H4 (cell line): ENCODE measurements around the gene CNR2. TPM values are rescaled to one million over a fixed set of nuclear protein-coding genes. Genes with fewer than 3 reads are reported as not detected.
"Not testable (repeated sequence)": the region's sequence is repeated elsewhere in the genome, so short reads cannot be mapped to it uniquely, and the experiment has no call there.

ENCODE experiments used
- DNase-seq: peaks from one replicate; pipeline ENCODE4 v3.0.0-alpha.2; 2015; ENCODE audit warnings: low spot score
- total RNA-seq: library from RNA; depleted of rRNA; stranded (reverse); fragments of >200 nt; shearing (Covaris generic); gene quantifications from 2 replicates; pipeline ENCODE4 v1.2.3, GENCODE V29; 2014; rRNA removed

The CNR2 gene
- total RNA-seq = not detected in 2 replicates

DNA sequence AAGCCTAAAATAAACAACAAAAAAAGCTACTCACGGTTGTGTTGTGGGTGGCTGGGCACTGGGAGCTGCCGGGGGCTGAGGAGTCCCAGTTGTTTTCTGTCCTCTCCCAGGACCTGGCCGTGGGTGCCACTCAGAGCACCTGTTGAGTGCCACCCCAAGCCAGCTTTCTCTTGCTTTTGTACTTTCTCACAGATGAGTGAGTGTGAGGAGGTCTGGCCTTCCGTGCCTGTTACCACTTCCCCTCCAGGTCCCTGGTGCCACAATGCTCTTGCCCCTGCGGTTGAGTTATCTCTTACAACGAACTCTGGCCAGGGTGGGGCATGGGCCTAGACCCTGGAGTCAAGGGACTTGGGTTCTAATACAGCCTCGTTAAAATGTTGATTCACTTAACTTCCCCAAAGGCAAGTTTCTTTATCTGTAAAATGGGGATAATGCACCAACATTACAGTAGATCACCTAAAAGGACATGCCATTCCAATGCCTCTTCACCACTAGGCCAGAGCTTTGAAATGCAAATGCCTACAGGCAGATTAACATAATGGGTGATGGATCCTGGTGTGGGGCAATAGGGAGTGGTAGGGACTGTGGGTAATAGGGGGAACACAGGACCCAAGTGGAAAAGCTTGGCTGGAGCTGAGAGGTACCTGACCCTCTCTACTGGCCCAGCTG lies at the start of gene CNR2:
Gene CNR2, minus strand, starts transcription at position 151 of the 669 bp plus-strand sequence. CDS start 37,745 bp downstream, outside the sequence.
- no peak for DNase-seq

DNA sequence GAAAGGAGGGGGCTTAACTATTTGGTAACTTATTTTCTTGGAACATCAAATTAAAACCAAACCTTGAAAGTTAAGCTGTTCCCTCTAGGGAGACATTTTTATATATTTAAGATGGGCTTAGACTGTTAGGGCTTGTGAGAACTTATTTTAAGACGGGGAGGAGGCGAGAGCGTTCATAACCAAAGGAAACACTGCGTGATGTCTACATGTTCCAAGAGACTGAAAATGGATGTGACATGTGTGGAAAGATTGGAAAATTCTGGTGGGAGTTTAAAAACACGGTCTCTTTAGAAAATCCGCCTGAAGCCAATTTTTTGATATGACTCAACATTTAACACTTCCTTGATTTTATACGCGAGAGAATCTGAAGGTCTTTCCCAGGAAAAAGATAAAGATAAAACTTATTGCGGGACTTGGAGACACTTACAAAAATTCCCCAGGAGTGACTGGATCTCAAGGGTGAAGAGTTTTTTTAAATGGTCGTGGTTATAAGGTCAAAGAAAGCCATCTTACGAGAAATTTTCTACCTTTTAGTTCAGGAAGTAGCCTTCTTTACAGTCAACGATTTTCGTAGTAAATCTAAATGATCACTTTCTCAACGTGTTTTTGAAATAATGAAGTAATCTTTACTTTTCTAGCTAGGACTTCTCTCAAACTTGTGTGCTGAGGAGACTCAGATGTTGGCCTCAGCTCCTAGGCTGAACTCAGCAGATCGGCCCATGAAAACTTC lies 47.3 kb upstream of the CNR2 start:
- DNase-seq = no peak

DNA sequence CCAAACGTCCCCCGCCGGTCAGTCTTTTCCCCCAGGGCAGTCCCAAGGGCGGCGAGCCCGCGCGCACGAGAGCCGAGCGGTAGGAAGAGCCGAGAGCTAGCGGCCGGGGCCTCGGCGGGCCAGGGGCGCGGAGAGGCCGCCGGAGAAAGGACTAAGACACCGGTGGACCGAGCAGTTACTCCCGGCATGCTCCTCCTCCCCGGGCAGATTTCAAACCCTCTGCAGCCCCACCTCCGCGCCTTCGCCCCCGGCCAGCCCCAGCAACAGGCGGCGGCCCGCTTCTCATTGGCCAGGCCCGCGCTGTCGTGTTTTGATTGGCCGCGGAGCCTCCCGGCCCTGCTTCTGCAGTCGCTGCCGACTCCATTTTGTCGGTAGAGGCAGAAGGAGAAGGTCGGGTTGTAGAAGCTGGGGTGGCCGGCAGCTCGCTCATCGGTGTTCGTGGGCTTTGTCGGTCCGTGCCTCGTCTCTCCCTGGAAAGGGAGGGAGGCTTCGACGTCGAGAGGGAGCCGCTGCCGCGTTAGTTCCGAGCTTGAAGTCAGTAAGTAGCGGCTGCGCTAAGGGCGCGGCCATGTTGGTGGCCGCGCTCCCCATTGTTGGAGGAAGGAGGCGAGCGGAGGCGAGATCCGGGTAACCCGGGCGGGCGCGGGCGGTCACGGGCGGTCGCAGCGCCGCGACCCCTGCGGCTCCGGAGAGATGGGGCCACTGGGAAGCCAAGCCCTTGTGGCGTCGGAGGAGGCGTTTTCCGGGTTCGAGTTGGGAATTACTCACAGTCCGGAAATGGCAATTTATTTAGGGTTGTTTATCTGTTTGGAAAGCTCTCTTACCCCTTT lies 46.5 kb upstream of the CNR2 start, which contains the start of gene PNRC2:
Gene PNRC2, plus strand, starts transcription at position 368 of the 830 bp plus-strand sequence. CDS start 1,630 bp downstream, outside the sequence.
- DNase-seq = peak; percentile 93

DNA sequence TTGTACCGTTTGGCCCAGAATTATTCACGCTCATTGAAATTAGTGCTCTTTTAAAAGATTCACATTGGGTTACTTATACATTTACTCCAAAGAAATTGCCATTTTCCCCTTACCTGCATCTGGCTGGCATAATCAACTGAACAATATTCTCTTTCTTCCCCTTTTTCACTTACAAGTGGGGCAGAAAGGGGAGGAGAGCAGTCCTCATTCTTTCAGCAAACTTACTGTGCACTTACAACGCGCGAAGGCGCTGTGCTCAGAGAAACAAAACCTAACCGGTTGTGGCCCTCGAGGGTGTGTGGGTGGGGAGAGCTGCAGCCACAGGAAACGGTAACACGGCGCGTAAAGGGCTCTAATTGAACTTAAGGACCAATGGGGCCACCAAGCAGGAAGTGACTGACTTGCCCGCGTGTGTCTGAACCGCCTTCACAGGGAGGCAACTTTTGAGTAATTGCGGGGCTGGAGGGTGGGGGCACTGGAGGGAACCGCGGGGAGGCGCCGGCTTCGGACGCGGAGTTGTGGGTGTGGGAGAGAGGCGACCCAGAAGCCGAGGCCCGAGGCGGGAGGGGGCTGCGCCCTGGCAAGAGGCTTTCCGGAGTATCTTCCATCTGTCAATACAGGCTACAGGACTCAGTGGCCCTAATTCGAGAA lies 45.8 kb upstream of the CNR2 start:
- peak; percentile 97 for DNase-seq

DNA sequence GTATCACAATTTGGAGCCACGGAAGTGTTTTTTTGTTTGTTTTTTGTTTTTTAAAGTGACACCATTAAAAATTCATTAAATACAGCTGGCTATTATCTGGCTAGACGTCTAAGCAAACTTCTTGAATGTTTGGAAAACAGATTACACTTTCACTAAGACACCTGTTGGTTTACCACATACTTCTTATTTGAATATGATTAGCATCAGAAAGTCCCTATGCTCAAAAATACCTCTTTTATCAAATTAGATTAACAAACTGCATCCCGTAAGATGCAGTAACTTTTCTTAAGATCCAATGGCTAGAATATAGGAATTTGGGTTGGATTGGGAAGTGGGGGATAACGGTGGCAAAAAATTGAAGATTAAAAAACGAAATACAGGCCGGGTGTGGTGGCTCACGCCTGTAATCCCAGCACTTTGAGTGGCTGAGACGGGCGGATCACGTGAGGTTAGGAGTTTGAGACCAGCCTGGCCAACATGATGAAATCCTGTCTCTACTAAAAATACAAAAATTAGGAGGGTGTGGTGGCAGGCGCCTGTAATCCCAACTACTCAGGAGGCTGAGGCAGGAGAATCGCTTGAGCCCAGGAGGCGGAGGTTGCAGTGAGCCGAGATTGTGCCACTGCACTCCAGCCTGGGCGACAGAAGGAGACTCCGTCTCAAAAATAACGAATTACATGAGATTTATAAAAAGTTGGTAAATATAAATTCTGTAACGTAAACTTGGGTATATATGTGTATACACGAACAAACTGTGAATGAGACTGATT lies 45.1 kb upstream of the CNR2 start:
- DNase-seq = not testable (repeated sequence)

DNA sequence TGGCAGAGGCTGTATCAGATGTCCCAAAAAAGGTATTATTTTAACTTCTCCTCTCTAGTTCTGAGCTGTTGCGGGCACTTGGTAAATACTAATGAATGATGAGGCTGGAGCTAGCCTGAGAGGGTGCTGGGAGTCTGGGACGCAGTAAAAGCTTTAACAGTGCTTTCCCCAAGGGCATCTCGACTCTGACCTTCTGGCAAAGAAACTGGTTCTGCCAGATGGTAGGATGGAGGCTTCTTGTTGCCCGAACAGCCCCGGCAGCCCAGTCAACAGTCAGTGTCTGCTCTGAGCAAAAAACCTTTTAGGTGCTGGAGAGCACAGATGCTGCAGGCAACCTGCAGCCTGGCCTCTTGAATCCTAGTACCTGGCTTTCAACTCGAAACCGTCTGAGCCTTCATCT lies 43.9 kb upstream of the CNR2 start:
- DNase-seq = no peak

DNA sequence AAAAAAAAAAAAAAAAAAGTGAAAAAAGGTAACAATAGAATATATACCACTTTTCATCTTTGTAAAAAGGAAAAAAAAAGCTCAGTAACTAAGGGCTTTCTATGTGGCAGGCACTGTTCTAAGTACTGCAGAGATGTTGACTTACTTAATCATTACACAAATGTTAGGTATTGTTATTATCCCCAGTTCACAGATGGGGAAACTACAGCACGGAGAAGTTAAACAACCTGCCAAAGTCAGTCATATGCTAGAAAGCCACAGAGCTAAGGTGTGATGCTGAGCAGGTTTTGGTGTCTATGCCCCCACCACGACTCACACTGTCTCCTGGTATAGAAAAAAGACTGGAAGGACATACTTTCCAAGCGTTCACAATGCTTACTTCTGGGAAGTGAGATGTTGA lies 39.9 kb upstream of the CNR2 start:
- no peak for DNase-seq

DNA sequence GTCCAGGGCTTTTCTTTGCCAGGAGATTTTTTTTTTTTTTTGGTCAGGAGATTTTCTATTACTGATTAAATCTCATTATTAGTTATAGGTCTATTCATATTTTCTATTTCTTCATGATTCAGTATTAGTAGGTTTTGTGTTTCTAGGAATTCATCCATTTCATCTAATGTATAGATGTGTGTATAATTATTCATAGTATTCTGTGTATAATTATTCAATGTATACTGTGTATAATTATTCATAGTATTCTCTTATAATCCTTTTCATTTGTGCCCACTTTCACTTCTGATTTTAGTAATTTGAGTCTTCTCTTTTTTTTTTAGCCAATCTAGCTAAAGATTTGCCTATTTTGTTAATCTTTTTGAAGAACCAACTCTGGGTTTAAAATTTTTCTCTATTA lies 34.2 kb upstream of the CNR2 start:
- no peak for DNase-seq

DNA sequence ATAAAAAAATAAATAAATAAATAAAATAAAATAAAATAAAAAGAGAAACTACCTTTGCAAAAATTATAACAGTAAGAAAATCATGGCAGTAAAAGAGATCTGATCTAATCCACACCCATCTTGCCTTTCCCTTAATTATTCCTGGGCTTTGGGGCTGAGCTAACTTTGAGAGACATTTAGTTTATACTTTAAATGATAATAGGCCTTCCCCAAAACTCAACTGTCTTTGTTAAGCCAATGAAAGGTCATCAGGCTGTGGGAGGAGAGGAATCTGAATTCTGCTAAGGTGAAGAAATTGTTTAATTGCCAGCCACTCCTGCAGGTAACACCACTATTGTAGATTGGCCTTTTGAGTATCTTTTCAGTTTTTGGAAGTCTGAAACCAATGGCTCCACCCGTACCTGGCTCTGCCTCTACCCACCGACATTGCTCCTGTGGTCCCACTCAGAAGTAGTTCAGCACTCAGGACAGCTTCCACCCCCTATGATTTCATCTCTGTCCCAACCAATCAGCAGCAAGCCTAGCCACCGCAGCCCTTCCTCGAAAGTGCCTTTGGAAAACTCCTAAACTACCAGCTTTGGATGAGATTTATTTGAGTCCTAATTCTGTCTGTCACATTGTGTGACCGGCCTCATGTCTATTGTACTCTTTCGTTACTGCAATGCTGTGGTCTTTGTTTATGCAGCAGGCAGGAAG lies 23.5 kb upstream of the CNR2 start:
- no peak for DNase-seq

DNA sequence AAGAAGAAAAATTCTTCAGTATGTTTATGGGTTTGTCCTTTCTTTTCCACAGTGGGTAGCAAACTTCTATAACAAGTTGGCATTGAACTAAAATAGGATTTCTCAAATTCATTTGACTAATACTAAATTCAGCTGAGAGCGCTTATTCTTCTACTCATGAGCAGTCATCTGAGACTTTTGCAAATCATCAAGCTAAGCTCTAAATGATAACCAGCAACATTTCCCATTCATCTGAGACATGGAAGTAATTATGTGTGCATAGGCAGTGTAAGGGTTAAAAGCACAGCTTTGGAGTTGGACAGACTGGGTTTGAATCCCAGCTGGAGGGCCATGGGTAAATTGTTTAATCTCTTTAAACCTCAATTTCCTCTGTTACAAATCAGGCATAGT lies 18.3 kb upstream of the CNR2 start:
- DNase-seq = no peak

DNA sequence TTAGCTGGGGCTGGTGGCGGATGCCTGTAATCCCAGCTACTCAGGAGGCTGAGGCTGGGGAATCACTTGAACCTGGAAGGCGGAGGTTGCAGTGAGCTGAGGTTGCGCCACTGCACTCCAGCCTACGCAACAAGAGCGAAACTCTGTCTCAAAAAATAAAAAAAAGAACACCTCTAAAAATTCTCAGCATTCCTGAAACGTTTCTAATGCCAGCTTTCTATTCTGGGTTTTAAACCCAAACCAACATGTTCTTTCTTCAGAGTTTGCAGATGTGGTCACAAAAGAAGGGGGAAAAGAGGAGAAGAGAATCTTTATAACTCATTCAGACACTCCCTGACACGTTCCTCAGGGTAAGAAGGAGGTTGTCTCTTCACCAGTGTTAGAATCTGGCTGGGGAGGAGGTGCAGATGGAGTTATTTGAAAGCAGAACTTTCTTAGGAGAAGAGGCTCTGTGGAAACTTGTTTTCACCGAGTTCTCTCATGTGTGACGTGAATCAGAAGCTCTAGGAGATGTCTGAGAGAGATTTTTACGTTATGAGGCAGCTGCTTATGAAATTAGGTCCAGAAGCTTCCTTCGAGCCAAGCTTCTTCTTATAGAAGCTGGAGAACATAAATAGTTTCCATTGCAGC lies 17.8 kb upstream of the CNR2 start:
- no peak for DNase-seq

DNA sequence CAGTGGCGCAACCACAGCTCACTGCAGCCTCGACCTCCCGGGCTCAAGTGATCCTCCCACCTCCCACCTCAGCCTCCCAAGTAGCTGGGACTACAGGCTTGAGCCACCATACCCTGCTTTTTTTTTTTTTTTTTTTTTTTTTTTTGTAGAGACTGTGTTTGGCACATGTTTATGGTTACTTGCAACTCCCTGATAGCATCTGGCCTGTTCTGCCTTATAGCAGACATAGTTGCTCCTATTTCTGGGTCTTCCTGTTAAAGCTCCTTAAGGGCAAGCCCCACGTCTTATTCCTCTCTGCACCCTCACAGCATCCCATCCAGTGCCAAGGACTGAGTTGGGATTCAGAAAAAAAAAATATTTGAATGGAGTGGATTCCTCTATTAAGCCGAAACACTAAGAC lies 17.1 kb upstream of the CNR2 start:
- DNase-seq = no peak

DNA sequence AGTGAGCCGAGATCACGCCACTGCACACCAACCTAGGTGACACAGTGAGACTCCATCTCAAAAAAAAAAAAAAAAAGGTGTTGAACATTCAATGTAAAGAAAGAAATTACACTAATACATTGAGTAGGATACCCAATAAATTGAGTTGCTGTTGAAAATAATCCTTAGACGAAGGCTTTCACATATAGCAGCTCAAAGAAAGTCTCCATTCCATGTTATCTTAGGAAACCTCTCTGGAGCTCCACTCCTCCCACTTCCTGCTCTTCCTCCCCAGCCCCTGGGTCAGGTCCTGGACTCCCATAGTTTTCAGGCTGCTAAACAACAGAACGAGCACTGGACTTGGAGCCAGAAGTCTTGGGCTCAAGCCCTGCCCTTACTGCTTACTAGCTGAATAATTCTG lies 15.6 kb upstream of the CNR2 start:
- DNase-seq = no peak

DNA sequence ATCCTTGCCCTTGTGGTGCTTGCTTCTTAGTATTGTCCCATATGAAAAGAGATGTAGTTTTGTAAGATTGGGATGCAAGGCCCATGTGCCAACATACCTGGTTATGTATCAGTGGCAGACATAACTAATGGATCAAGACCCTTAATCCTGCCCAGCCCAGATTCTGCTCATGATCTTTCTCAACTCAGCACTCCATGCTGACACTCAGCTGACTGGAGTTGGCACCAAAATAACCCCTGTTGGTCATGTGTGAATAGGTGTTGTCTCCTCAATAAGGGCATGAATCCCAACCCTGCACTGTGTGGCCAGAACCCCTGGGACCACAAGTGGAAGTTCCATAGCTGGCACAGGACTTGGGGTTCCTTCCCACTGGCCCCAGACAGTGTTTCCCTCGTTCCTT lies 13.9 kb upstream of the CNR2 start:
- DNase-seq = no peak

DNA sequence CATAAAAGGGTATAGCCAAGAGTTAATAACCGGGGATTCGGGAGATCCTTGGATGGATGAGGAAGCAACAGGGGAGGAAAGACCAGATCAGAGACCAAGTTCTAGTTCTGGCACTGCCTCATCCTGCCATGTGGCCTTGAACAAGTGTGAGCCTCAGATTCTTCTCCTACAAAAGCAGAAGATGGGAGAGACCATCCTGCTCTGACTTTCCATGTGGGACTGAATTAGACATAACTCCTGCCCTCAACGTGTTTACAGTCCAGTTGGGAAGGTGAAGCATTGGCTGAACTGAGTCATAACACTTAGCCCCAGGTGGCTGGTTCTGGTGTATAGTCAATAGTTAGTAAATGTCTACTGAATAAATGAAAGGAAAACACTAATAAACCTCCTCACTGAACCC lies 12.1 kb upstream of the CNR2 start:
- no peak for DNase-seq

DNA sequence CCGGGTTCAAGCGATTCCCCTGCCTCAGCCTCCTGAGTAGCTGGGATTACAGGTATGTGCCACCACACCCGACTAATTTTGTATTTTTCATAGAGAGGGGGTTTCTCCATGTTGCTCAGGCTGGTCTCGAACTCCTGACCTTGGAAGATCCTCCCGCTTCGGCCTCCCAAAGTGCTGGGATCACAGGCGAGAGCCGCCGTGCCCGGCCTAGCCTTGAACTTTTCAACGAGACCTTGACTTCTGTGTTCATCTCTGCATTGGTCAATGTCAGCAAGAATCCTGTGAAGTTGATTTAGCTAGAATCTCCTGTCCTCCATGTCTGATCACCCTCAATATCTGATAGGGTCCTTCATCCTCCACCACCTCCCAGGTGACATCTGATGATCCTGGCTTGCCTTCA lies 11.4 kb upstream of the CNR2 start:
- DNase-seq = no peak

DNA sequence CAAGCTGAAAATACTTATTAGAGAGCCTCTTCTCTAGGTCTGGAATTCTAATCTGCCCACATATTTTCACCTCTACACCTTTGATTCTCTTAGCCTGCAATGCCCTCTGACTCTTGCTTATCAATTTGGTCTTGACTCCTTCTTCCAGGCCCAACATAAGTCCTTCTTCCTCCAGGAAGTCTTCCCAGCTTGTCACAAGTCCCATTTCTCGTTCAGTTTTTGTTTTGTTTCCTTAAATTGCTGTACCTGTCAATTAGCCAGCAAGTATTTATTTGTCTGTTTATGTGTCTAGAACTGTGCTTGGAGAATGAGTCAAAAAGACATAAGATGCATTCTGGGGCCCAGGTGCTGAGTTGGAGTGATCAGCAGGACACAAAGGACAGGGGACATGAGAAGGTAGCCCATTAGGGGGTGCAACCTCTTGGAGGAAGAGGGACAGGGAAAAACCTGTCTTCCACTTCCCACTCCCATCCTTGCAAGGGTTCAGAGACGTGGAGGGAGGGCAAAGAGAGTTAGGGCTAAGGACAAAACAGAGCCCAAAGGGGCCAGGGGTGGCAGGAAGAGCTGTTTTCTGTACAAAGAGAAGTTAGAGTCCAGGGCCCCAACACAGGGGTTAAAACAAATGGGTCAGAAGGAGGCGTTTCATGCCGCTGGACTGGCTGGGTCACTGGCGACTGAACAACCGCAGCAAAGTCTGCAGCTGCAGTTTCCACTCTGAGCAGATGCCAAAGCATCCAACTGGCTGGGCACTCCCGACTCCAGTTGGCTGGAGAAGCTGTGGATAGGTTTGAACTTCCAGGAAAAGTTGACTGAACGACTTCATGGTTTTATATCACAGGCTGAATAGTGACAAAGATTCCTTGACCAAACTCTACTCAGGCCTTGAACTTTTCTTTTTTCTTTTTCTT lies 10.7 kb upstream of the CNR2 start:
- no peak for DNase-seq

DNA sequence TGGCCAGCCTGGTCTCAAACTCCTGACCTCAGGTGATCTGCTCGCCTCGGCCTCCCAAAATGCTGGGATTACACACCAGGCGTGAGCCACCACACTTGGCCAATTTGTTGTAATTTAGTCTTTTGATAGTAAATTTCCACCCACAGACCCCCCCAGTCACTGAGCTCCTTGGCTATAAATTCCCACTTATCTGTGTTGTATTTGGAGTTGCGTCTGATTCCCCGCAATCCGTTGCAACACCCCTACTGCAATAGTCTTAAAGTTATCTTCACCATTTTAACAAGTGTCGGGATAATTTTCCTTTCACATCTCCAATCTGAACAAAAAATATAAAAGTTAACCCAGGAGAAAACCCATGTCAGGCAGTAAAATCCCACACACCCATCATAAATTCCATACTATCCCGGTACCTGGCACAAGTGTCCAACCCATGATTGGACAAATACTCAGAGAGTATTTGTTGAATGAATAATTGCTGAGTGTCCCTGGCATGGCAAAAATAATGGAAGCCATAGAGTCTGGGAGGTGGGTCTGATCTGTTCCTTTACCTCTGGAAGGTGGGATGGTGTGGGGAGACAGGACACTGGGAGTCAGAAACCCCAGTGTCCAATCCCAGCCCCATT lies 9.3 kb upstream of the CNR2 start:
- DNase-seq = no peak
